HG03571 (cell line): ENCODE results near the gene CHRNB4.
"Not testable (repeated sequence)": the region's sequence is repeated elsewhere in the genome, so short reads cannot be mapped to it uniquely, and the experiment has no call there.

ENCODE experiments used
- ATAC-seq: cut with Tn5 transposase; IDR thresholded peaks from one replicate; pipeline ENCODE4 v1.9.1; 2021; ENCODE audit not compliant: unreplicated experiment

The CHRNB4 gene

DNA sequence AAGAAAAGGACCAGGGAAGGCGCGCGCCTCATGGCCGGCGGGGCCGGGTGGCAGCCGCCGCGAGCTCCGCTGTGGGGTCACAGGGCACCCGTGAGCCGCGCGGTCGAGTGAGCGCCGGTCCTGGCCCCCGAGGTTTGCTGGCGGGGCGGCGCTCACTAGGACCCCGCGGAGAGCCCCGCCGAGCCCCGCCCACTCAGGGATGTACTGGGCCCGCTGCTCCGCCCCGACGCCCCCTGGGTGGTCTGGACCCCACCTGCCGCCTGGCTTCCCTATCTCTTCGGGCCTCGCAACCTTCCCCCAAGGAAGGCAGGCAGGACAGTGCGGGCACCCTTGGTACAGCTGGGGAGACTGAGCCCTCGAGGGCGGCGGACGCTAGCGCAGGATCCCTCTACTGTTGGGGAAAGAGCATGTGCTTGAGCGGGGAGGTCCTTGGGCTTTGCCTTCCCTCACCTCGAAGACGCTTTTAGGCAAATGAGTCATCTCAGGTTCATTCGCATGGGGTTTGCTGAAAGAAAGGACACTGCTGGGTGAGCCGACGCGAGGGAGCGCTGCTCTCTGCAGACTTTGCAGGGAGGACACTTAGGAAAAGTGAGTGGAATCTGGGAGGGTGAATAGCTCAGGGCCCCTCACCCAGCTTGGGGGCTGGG lies at the start of gene CHRNB4:
TSS of gene CHRNB4 (minus strand) at position 109 of the 647 bp plus-strand sequence. CDS start at position 32, 77 bp downstream.
- no peak for ATAC-seq

GRCh38 chr15:78689626-78690025 lies 48.6 kb upstream of the CHRNB4 start:
- ATAC-seq = no peak

- ATAC-seq = no peak
Measured at GRCh38 chr15:78685925-78686324, 44.9 kb upstream of the CHRNB4 start.

- ATAC-seq = no peak
Measured at GRCh38 chr15:78685159-78685921, 44.3 kb upstream of the CHRNB4 start.

DNA sequence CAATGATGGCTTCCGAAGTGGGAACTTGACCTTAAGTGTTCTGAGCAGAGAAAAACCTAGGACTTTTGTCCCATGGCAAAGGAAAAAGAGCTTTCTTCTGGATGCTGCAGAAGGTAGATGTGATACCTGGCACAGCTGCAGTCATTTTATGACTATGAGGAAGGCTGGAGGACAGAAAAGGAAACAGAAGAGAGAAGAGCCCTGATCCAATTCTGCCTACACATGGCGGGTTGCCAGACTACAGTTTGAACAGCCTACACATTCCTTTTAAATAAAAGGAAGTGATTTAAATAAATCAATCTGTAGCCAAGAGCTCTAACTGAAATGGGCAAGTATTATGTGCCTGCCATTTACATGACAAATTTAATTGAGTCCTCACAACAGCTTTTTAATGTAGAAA lies 43.6 kb upstream of the CHRNB4 start:
- no peak for ATAC-seq

GRCh38 chr15:78683599-78683998 lies 42.6 kb upstream of the CHRNB4 start:
- not testable (repeated sequence) for ATAC-seq

GRCh38 chr15:78682693-78683410 lies 41.8 kb upstream of the CHRNB4 start:
- ATAC-seq = no peak

GRCh38 chr15:78682004-78682651 lies 41.1 kb upstream of the CHRNB4 start:
- no peak for ATAC-seq

- no peak for ATAC-seq
Measured at GRCh38 chr15:78681281-78682003, 40.4 kb upstream of the CHRNB4 start.

- ATAC-seq = no peak
Measured at GRCh38 chr15:78680431-78681075, 39.5 kb upstream of the CHRNB4 start.

DNA sequence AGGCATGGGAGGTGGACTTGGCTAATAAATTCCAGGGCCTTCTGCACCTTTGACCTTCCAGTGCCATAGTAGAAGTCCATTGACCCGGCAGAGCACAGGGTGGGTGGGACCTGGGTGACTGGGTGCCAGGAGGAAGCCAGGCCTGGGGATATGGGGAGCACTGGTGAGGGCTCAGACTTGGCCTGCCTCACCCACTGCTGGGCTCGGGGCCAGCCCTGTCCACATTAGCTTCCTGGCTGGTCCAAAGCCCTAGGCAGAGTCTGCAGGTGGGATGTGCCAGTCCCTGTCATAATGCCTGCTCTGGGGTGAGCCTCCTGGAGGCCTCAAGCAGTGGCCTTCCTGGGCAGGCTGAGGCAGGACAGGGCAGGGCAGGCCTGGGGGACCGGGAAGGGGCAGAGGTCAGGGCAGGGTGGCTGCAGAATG lies 38.1 kb upstream of the CHRNB4 start:
- no peak for ATAC-seq

- no peak for ATAC-seq
Measured at GRCh38 chr15:78676424-78677110, 35.6 kb upstream of the CHRNB4 start.

GRCh38 chr15:78675617-78676360 lies 34.8 kb upstream of the CHRNB4 start:
- no peak for ATAC-seq

- ATAC-seq = no peak
Measured at GRCh38 chr15:78675206-78675605, 34.2 kb upstream of the CHRNB4 start.

- ATAC-seq = no peak
Measured at GRCh38 chr15:78673917-78674444, 33.0 kb upstream of the CHRNB4 start.

DNA sequence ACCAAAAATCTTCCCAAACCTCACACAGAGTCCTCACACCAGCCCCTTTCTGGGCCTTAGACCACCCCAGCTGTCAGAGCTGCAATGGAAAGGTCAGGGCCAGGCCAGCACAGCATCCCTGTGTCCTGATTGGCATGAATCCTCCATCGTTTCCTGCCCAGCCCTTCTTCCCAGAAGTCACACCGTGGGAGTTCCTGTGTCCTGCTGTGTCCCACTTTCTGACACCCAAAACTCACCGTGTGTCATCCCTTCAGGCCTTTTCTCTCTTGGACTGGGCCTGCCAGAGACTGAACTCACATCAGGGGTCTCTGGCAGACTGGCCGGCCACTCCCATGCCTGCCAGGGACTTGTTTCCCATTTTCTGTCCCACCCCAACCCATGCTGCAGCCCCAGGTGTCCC lies 32.5 kb upstream of the CHRNB4 start:
- no peak for ATAC-seq

DNA sequence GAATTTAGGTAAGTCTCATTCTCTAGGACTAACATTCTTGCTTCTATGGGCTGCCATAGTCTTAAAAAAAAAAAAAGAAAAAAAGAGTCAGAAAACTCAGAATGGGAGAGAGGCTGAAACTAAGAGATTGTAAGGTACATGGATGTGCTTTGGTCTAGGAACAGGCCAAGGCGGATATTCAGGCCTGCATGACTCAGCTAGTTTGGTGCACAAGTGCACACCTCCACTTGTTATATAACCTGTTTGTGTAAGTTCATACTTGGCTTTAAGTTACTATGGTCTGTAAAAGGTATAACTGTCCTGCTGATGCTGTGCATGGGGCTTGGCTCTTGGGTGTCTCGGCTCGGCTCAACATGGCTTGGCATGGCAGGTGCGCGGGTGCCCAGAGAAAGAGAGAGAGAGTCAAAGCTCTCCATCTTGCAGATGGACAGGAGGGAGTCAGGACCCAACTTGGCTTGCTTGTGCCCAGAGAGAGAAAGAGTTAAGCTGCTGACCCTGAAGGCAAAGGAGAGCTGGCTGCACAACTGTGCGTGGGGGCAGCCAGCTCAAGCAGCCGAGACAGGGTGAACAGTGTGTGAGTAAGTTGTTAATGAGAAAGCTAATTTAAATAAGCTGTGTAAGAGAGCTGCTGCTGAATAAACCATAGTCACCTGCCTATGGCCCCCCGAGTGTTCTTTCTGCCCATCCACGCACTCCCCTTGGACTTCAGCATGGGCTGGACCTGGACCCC lies 31.4 kb upstream of the CHRNB4 start:
- ATAC-seq = no peak

DNA sequence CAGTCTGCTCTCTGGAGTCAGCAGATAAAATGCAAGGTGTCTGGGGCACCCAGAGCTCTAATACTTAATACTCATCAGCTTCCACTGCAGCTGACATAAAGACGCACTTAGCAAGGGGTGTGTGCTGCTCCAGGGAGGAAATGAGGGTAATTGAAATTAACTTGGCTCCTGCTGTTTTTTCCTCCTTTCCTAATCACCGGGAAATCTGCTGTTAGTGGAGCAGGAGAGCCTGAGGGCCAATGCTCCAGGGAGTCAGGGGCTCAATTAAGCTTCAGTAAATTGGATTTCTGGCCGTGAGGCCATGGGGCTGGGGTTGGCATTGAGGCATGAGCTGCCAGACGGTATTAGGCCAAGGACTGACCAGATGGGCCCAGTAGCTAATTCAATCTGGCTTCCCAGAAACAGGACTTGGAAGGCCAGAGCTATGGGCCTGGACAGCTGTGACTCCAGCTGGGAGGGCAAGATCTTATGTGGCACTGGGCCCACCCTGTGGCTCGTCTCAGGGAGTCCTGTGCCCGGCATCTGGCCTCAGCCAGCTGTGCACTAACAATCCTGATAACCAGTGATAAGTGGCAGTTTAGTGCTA lies 30.7 kb upstream of the CHRNB4 start:
- no peak for ATAC-seq
